ENCODE data around the gene NFKBIL1.

GRCh38 chr6:31577579-31577966 lies 30.2 kb downstream of the NFKBIL1 start:
- TF ChIP-seq CTCF (conservative IDR thresholded peaks at IDR 0.05; ENCODE audit: low read depth, low read length) (no peak), BHLHE40 (IDR thresholded peaks at IDR 0.05; ENCODE audit: low read depth, low read length) (no peak), POLR2A (IDR thresholded peaks at IDR 0.05; ENCODE audit: low read depth, low read length) (no peak), MAZ (IDR thresholded peaks at IDR 0.05; ENCODE audit: borderline replicate concordance, low read depth, low read length) (no peak), RFX5 (IDR thresholded peaks at IDR 0.05; ENCODE audit: low read depth, low read length) (no peak), FOS (IDR thresholded peaks at IDR 0.05; ENCODE audit: low read depth, low read length) (no peak), RAD21 (IDR thresholded peaks at IDR 0.05; ENCODE audit: low read length) (no peak), MAFK (IDR thresholded peaks at IDR 0.05; ENCODE audit: low read depth, low read length) (no peak), CEBPB (IDR thresholded peaks at IDR 0.05; ENCODE audit: low read depth, low read length) (no peak), RCOR1 (IDR thresholded peaks at IDR 0.05; ENCODE audit: insufficient replicate concordance, low read length) (no peak), MXI1 (IDR thresholded peaks at IDR 0.05; ENCODE audit: borderline replicate concordance, low read depth, low read length) (no peak)

All from IMR-90 (cell line).